C1 segment of cervical spinal cord (tissue), 14 donors: ENCODE data around the gene CNTNAP2.
"Not testable (repeated sequence)": the region's sequence is repeated elsewhere in the genome, so short reads cannot be mapped to it uniquely, and the experiment has no call there.

Experiments used
- DNase-seq, 14 donors: peaks; one replicate each; lab custom pipeline; 2025; lab: John Stamatoyannopoulos, UW

CNTNAP2 gene

GRCh38 chr7:148078111-148078510 lies 1961.5 kb downstream of the CNTNAP2 start:
- DNase-seq: not testable (repeated sequence)

GRCh38 chr7:148079206-148080080 lies 1962.8 kb downstream of the CNTNAP2 start:
- DNase-seq: no peak

GRCh38 chr7:148083448-148083847 lies 1966.8 kb downstream of the CNTNAP2 start:
- no peak for DNase-seq

GRCh38 chr7:148084138-148084537 lies 1967.5 kb downstream of the CNTNAP2 start:
- peak in 10 of 14 donors; percentile 20 to 61 (median 54) for DNase-seq

- no peak for DNase-seq
Measured at GRCh38 chr7:148091882-148092281, 1975.3 kb downstream of the CNTNAP2 start.

GRCh38 chr7:148093375-148094166 lies 1977.0 kb downstream of the CNTNAP2 start:
- no peak for DNase-seq

- peak in 1 of 14 donors; percentile 26 for DNase-seq
Measured at GRCh38 chr7:148095066-148095465, 1978.5 kb downstream of the CNTNAP2 start.

- no peak for DNase-seq
Measured at GRCh38 chr7:148104136-148104716, 1987.6 kb downstream of the CNTNAP2 start.

GRCh38 chr7:148104924-148105323 lies 1988.3 kb downstream of the CNTNAP2 start:
- no peak for DNase-seq

- DNase-seq: no peak
Measured at GRCh38 chr7:148105853-148106252, 1989.3 kb downstream of the CNTNAP2 start.

- no peak for DNase-seq
Measured at GRCh38 chr7:148107443-148108127, 1991.0 kb downstream of the CNTNAP2 start.

GRCh38 chr7:148108381-148108780 lies 1991.8 kb downstream of the CNTNAP2 start:
- no peak for DNase-seq

- DNase-seq: no peak
Measured at GRCh38 chr7:148110097-148110868, 1993.7 kb downstream of the CNTNAP2 start.

GRCh38 chr7:148114804-148115203 lies 1998.2 kb downstream of the CNTNAP2 start:
- no peak for DNase-seq

GRCh38 chr7:148115308-148115707 lies 1998.7 kb downstream of the CNTNAP2 start:
- DNase-seq: no peak

- no peak for DNase-seq
Measured at GRCh38 chr7:148116195-148116594, 1999.6 kb downstream of the CNTNAP2 start.

GRCh38 chr7:148116829-148117403 lies 2000.3 kb downstream of the CNTNAP2 start:
- no peak for DNase-seq

- no peak for DNase-seq
Measured at GRCh38 chr7:148118371-148118770, 2001.8 kb downstream of the CNTNAP2 start.

GRCh38 chr7:148121401-148121800 lies 2004.8 kb downstream of the CNTNAP2 start:
- DNase-seq: no peak

GRCh38 chr7:148121847-148122246 lies 2005.2 kb downstream of the CNTNAP2 start:
- no peak for DNase-seq
